ENCODE data around the gene TMEM14A.

Gene TMEM14A

DNA sequence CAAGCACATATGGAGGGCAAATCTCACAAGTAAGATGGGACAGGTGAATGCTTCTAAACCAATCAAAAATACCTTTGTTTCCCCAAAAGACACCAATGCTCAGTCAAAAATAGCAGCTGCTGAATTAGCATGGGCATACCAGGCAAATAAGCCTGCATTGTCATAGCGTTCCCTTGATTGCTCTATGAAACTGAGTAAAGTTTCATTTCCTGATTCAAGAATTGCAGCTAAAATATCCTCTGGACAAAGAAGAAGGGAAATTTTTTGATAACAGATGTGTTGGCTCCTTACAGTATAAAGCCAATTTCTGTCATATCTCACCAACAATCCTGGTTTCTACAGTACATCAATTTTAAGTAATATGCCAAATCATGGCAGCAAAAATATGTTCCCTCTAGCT, 3.3 kb upstream of the TMEM14A start:
- WGBS (ENCODE audit: extremely low coverage, insufficient coverage, insufficient read length): no CpG with 5 or more reads among the region's 1 CpG

DNA sequence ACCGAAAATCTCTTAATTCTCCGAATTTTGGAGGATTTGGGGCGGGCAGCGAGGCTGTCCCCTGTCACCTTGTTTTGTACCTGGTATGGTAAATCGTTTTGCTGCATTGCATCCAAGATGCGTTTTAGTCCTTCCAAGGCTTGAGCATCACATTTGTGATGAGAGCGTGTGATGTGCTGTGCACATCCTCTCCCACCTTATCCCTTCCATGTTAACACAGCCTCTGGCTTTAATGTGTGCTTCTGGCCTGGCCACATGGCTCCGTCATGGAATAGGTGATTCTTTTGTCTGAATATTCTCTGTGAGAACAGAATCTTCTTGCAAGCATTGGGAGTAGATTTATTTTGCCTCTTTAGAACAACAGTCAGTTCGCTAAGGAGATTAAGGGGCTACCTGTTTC, 763 bp downstream of the TMEM14A start:
- Histone ChIP-seq H3K4me2 (ENCODE audit: low read length) (peak overlapping the region; percentile 81), H3K27me3 (ENCODE audit: insufficient read depth, low read length) (no peaks in the 10 kb centered on the region), H3K18ac (ENCODE audit: low read length) (no peak overlapping the region), H2BK120ac (ENCODE audit: insufficient read depth, low read length, poor library complexity) (no peak overlapping the region), H4K12ac (ENCODE audit: low read depth, low read length) (no peak overlapping the region), H3K9me3 (ENCODE audit: insufficient read depth, low read depth, low read length) (no peaks in the 10 kb centered on the region), H3K27ac (ENCODE audit: low read depth, low read length) (no peak overlapping the region), H4K8ac (ENCODE audit: low read depth, low read length) (no peak overlapping the region), H2BK12ac (ENCODE audit: low read length) (no peak overlapping the region), H3K4me3 (ENCODE audit: low read depth, low read length) (no peak overlapping the region), H2BK5ac (ENCODE audit: low read depth, low read length, poor library complexity) (no peak overlapping the region), H3K36me3 (ENCODE audit: control insufficient read depth in 1 of 2, insufficient read depth in 2 of 2, low read length in 2 of 2) (peaks cover 0 to 1% of the 10 kb centered on the region in 2 experiments), H3K79me1 (ENCODE audit: low read length) (no peaks in the 10 kb centered on the region), H3K23ac (ENCODE audit: low read length) (no peak overlapping the region), H3K4ac (ENCODE audit: low read depth, low read length) (no peak overlapping the region), H3K9ac (ENCODE audit: low read length) (no peak overlapping the region), H2AFZ (ENCODE audit: insufficient read depth, low read length, poor library complexity) (no peak overlapping the region), H3K14ac (ENCODE audit: low read length) (no peak overlapping the region), H3K79me2 (ENCODE audit: control insufficient read depth, insufficient read depth, low read length, poor library complexity) (no peaks in the 10 kb centered on the region), H3K4me1 (ENCODE audit: control insufficient read depth in 1 of 2, insufficient read depth in 2 of 2, low read length in 2 of 2) (peaks cover 3 to 5% of the 10 kb centered on the region in 2 experiments), H4K91ac (ENCODE audit: low read depth, low read length) (no peak overlapping the region), H2AK5ac (ENCODE audit: low read length) (no peak overlapping the region)
- DNase-seq: no peak
- no CpG with 5 or more reads among the region's 9 CpGs for WGBS (ENCODE audit: extremely low coverage, insufficient coverage, insufficient read length)

More for the DNA sequence above, 3.3 kb upstream of the TMEM14A start:
- H3K4me1 ChIP-seq (ENCODE audit: control insufficient read depth in 1 of 2, insufficient read depth in 2 of 2, low read length in 2 of 2): peaks cover 9 to 16% of the 10 kb centered on the region in 2 experiments
- no peak overlapping the region for H3K9ac ChIP-seq (ENCODE audit: low read length)
- peaks cover 0 to 1% of the 10 kb centered on the region in 2 experiments for H3K36me3 ChIP-seq (ENCODE audit: control insufficient read depth in 1 of 2, insufficient read depth in 2 of 2, low read length in 2 of 2)
- no peak overlapping the region for H2BK12ac ChIP-seq (ENCODE audit: low read length)
- no peak for DNase-seq
- no peak overlapping the region for H3K4me2 ChIP-seq (ENCODE audit: low read length)
- H3K4ac ChIP-seq (ENCODE audit: low read depth, low read length): no peak overlapping the region
- no peak overlapping the region for H2BK5ac ChIP-seq (ENCODE audit: low read depth, low read length, poor library complexity)
- no peaks in the 10 kb centered on the region for H3K79me2 ChIP-seq (ENCODE audit: control insufficient read depth, insufficient read depth, low read length, poor library complexity)
- no peak overlapping the region for H2AK5ac ChIP-seq (ENCODE audit: low read length)
- H3K14ac ChIP-seq (ENCODE audit: low read length): no peak overlapping the region
- H3K79me1 ChIP-seq (ENCODE audit: low read length): peaks cover 4% of the 10 kb centered on the region
- no peak overlapping the region for H3K4me3 ChIP-seq (ENCODE audit: low read depth, low read length)
- no peak overlapping the region for H2BK120ac ChIP-seq (ENCODE audit: insufficient read depth, low read length, poor library complexity)
- H3K18ac ChIP-seq (ENCODE audit: low read length): no peak overlapping the region
- no peak overlapping the region for H4K12ac ChIP-seq (ENCODE audit: low read depth, low read length)
- H3K27ac ChIP-seq (ENCODE audit: low read depth, low read length): no peak overlapping the region
- no peak overlapping the region for H4K91ac ChIP-seq (ENCODE audit: low read depth, low read length)
- no peaks in the 10 kb centered on the region for H3K27me3 ChIP-seq (ENCODE audit: insufficient read depth, low read length)
- H2AFZ ChIP-seq (ENCODE audit: insufficient read depth, low read length, poor library complexity): no peak overlapping the region
- H4K8ac ChIP-seq (ENCODE audit: low read depth, low read length): no peak overlapping the region
- no peak overlapping the region for H3K23ac ChIP-seq (ENCODE audit: low read length)
- H3K9me3 ChIP-seq (ENCODE audit: insufficient read depth, low read depth, low read length): no peaks in the 10 kb centered on the region

DNA sequence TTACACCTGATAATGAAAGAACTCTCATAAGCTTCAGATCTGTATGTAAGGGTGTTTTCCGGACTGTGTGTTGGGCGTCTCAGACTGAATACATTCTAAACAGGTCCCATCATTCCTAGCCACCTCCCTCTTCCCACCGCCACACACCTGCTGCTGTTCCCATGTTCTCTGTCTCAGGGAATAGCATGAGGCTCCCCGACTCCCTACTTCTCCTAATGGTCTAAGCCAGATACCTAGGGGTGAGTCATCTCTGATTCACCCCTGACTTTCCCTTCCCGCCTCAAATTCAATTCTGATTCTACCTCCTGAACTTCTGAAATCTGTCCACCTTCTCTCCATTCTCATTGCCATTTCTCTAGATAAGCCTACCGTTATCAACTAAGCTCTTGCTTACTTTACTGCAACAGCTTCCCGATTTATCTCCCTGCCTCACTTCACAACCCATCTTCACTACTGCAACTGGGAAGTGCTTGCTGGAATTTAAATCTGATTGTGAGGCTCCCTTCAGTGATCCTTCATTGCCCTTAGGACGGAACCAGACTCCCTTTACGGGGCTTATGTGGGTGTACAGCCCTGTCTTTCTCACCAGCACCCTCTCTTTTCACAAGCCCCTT, 1.6 kb downstream of the TMEM14A start:
- no peaks in the 10 kb centered on the region for H3K36me3 ChIP-seq (ENCODE audit: control insufficient read depth in 1 of 2, insufficient read depth in 2 of 2, low read length in 2 of 2)
- peaks cover 3 to 5% of the 10 kb centered on the region in 2 experiments for H3K4me1 ChIP-seq (ENCODE audit: control insufficient read depth in 1 of 2, insufficient read depth in 2 of 2, low read length in 2 of 2)
- H3K27ac ChIP-seq (ENCODE audit: low read depth, low read length): no peak overlapping the region
- H2AK5ac ChIP-seq (ENCODE audit: low read length): no peak overlapping the region
- WGBS (ENCODE audit: extremely low coverage, insufficient coverage, insufficient read length): no CpG with 5 or more reads among the region's 9 CpGs
- H2BK120ac ChIP-seq (ENCODE audit: insufficient read depth, low read length, poor library complexity): no peak overlapping the region
- H4K12ac ChIP-seq (ENCODE audit: low read depth, low read length): no peak overlapping the region
- no peak overlapping the region for H4K91ac ChIP-seq (ENCODE audit: low read depth, low read length)
- H4K8ac ChIP-seq (ENCODE audit: low read depth, low read length): no peak overlapping the region
- no peaks in the 10 kb centered on the region for H3K9me3 ChIP-seq (ENCODE audit: insufficient read depth, low read depth, low read length)
- DNase-seq: no peak
- no peak overlapping the region for H3K9ac ChIP-seq (ENCODE audit: low read length)
- H2BK5ac ChIP-seq (ENCODE audit: low read depth, low read length, poor library complexity): no peak overlapping the region
- H2AFZ ChIP-seq (ENCODE audit: insufficient read depth, low read length, poor library complexity): no peak overlapping the region
- no peak overlapping the region for H3K18ac ChIP-seq (ENCODE audit: low read length)
- H3K4me3 ChIP-seq (ENCODE audit: low read depth, low read length): no peak overlapping the region
- H3K79me2 ChIP-seq (ENCODE audit: control insufficient read depth, insufficient read depth, low read length, poor library complexity): no peaks in the 10 kb centered on the region
- H3K4me2 ChIP-seq (ENCODE audit: low read length): no peak overlapping the region
- no peak overlapping the region for H3K4ac ChIP-seq (ENCODE audit: low read depth, low read length)
- no peaks in the 10 kb centered on the region for H3K79me1 ChIP-seq (ENCODE audit: low read length)
- H3K14ac ChIP-seq (ENCODE audit: low read length): no peak overlapping the region
- H2BK12ac ChIP-seq (ENCODE audit: low read length): no peak overlapping the region
- H3K27me3 ChIP-seq (ENCODE audit: insufficient read depth, low read length): no peaks in the 10 kb centered on the region
- no peak overlapping the region for H3K23ac ChIP-seq (ENCODE audit: low read length)

DNA sequence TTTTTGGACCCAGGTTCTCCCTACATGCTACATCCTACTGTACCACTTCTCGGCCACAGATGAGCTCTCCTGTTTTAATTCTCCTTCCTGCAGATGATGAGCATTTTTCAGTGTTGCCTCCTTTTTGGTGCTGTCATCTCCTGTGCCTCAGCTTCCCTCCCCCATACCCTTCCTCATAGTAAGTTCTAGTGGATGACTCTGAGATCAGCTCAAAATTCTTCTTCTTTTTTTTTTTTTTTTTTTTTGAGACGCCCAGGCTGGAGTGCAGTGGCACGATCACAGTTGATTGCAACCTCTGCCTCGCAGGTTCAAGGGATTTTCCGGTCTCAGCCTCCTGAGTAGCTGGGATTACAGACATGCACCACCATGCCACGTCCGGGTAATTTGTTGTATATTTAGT, 3.8 kb downstream of the TMEM14A start:
- no peak overlapping the region for H3K14ac ChIP-seq (ENCODE audit: low read length)
- no peak overlapping the region for H3K4me3 ChIP-seq (ENCODE audit: low read depth, low read length)
- no peaks in the 10 kb centered on the region for H3K27me3 ChIP-seq (ENCODE audit: insufficient read depth, low read length)
- no peak overlapping the region for H3K9ac ChIP-seq (ENCODE audit: low read length)
- no peak overlapping the region for H2AFZ ChIP-seq (ENCODE audit: insufficient read depth, low read length, poor library complexity)
- H4K8ac ChIP-seq (ENCODE audit: low read depth, low read length): no peak overlapping the region
- WGBS (ENCODE audit: extremely low coverage, insufficient coverage, insufficient read length): no CpG with 5 or more reads among the region's 7 CpGs
- H3K4me2 ChIP-seq (ENCODE audit: low read length): no peak overlapping the region
- H4K12ac ChIP-seq (ENCODE audit: low read depth, low read length): no peak overlapping the region
- H4K91ac ChIP-seq (ENCODE audit: low read depth, low read length): no peak overlapping the region
- H2AK5ac ChIP-seq (ENCODE audit: low read length): no peak overlapping the region
- H3K23ac ChIP-seq (ENCODE audit: low read length): no peak overlapping the region
- H2BK12ac ChIP-seq (ENCODE audit: low read length): no peak overlapping the region
- H3K27ac ChIP-seq (ENCODE audit: low read depth, low read length): no peak overlapping the region
- no peak for DNase-seq
- H3K9me3 ChIP-seq (ENCODE audit: insufficient read depth, low read depth, low read length): no peaks in the 10 kb centered on the region
- H3K79me2 ChIP-seq (ENCODE audit: control insufficient read depth, insufficient read depth, low read length, poor library complexity): no peaks in the 10 kb centered on the region
- peaks cover 0 to 2% of the 10 kb centered on the region in 2 experiments for H3K36me3 ChIP-seq (ENCODE audit: control insufficient read depth in 1 of 2, insufficient read depth in 2 of 2, low read length in 2 of 2)
- H3K79me1 ChIP-seq (ENCODE audit: low read length): no peaks in the 10 kb centered on the region
- H3K18ac ChIP-seq (ENCODE audit: low read length): no peak overlapping the region
- no peak overlapping the region for H3K4ac ChIP-seq (ENCODE audit: low read depth, low read length)
- no peak overlapping the region for H2BK120ac ChIP-seq (ENCODE audit: insufficient read depth, low read length, poor library complexity)
- H3K4me1 ChIP-seq (ENCODE audit: control insufficient read depth in 1 of 2, insufficient read depth in 2 of 2, low read length in 2 of 2): peaks cover 3 to 5% of the 10 kb centered on the region in 2 experiments
- H2BK5ac ChIP-seq (ENCODE audit: low read depth, low read length, poor library complexity): no peak overlapping the region
